Choroid plexus epithelial cell (primary cell): ENCODE measurements around the gene IKZF3.

Experiments
- DNase-seq: peaks from one replicate; pipeline ENCODE4 v3.0.0-alpha.2; 2010; ENCODE audit warnings: low read depth
- H3K4me3 ChIP-seq: 2 replicates; pipeline ENCODE4 v1.5.1; 2011; ENCODE audit warnings: low read depth, mild to moderate bottlenecking, control low read depth, low read length, moderate library complexity
- TF ChIP-seq, protein P1 (sequence below): conservative IDR thresholded peaks from 2 replicates; pipeline ENCODE4 v1.5.1; 2011; ENCODE audit warnings: low read depth, mild to moderate bottlenecking, control low read depth, inconsistent platforms, low read length, moderate library complexity

Gene IKZF3

DNA sequence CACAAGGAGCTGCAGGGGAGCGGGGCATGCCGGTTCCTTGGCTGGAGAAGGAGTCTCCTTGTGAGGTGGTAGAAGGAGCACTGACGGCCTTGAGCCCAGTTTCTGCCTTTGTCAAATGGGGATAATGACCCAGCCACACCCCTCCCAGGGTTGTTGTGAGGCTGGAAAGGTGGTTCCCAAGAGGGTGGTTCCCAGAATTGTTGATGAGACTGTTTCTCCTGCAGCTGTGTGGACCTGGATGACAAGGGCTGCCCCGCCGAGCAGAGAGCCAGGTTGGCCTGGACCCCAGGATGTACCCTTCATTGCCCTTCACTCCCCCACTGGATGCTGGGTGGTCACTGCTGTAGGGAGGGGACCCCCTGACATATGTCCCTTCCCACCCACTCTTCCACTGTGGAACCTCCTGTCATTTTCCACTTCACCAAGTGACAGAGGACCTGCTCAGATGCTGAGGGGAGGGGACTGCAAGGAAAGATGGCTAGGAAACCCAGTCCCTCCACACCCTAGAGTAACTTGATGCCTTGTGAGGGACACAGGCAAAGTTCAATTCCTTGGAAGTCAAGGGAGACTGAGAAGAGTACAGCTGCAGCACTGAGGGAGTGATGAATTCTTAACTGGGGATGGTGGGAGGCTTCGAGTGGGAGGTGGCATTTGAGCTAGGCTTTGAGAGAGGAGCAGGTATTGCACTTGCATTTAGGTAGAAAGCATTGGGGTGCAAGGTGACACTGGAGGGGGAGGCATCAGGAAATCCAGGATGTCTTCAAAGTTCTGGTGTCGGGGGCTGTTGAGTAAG, 144.4 kb downstream of the IKZF3 start:
- no peak for DNase-seq
- TF ChIP-seq, protein P1, sequence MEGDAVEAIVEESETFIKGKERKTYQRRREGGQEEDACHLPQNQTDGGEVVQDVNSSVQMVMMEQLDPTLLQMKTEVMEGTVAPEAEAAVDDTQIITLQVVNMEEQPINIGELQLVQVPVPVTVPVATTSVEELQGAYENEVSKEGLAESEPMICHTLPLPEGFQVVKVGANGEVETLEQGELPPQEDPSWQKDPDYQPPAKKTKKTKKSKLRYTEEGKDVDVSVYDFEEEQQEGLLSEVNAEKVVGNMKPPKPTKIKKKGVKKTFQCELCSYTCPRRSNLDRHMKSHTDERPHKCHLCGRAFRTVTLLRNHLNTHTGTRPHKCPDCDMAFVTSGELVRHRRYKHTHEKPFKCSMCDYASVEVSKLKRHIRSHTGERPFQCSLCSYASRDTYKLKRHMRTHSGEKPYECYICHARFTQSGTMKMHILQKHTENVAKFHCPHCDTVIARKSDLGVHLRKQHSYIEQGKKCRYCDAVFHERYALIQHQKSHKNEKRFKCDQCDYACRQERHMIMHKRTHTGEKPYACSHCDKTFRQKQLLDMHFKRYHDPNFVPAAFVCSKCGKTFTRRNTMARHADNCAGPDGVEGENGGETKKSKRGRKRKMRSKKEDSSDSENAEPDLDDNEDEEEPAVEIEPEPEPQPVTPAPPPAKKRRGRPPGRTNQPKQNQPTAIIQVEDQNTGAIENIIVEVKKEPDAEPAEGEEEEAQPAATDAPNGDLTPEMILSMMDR, result no peak
- no peak overlapping the region for H3K4me3 ChIP-seq

DNA sequence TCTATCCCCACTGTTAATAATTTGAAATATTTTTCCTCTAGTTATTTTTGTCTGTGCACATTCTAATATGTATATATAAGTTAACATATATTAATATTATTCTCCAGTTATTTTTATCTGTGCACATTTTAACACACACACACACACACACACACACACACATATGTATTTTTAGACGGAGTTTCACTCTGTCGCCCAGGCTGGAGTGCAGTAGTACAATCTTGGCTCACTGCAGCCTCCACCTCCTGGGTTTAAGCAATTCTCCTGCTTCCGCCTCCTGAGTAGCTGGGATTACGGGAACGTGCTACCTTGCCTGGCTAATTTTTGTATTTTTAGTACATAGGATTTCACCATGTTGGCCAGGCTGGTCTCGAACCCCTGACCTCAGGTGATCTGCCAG, 146.5 kb downstream of the IKZF3 start:
- TF ChIP-seq, protein P1, result no peak
- H3K4me3 ChIP-seq, result no peak overlapping the region
- no peak for DNase-seq

DNA sequence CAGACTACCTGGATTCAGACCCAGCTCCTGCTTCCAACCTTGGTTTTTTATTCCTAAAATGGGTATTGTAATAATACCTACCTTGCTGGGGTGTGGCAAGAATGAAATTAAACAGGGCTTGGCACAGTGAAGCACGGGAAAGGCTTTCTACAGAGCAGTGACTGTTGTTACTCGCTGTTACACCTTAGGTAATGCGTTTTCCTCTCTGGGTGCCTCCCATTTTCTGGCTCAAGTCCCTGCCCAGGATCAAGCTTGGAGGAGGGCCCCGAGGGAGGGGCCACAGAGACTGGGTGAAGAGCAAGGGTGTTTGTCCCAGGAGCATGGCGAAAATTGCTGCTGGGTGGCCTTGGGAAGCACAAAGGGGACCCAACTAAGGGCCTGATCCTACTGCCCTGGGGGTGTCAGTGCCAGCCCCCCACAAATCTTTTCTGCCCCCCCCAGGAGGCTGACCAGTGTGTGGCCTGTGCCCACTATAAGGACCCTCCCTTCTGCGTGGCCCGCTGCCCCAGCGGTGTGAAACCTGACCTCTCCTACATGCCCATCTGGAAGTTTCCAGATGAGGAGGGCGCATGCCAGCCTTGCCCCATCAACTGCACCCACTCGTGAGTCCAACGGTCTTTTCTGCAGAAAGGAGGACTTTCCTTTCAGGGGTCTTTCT, 147.1 kb downstream of the IKZF3 start:
- no peak overlapping the region for H3K4me3 ChIP-seq
- no peak for DNase-seq

DNA sequence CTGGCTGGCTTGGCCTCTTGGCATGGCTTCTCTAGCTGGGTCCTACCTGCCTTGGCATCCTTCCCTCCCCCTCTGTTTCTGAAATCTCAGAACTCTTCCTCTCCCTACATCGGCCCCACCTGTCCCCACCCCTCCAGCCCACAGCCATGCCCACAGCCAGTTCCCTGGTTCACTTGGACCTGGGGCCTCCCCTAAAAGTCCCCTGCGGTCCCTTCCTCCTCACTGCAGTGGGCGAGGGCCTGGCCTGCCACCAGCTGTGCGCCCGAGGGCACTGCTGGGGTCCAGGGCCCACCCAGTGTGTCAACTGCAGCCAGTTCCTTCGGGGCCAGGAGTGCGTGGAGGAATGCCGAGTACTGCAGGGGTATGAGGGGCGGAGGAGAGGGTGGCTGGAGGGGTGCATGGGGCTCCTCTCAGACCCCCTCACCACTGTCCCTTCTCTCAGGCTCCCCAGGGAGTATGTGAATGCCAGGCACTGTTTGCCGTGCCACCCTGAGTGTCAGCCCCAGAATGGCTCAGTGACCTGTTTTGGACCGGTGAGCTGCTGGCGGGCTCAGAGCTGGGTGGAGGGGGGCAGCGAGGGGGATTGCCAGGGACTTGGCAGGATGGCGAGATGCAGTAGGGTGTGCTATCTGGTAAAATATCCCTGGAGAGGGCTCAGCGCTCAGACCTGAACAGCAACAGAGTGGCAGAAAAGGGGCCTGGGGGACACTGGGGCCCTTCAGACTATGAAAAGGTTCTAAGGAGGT, 147.9 kb downstream of the IKZF3 start:
- H3K4me3 ChIP-seq, result no peak overlapping the region

More for the DNA sequence above, 147.1 kb downstream of the IKZF3 start:
- TF ChIP-seq, protein P1, result no peak

DNA sequence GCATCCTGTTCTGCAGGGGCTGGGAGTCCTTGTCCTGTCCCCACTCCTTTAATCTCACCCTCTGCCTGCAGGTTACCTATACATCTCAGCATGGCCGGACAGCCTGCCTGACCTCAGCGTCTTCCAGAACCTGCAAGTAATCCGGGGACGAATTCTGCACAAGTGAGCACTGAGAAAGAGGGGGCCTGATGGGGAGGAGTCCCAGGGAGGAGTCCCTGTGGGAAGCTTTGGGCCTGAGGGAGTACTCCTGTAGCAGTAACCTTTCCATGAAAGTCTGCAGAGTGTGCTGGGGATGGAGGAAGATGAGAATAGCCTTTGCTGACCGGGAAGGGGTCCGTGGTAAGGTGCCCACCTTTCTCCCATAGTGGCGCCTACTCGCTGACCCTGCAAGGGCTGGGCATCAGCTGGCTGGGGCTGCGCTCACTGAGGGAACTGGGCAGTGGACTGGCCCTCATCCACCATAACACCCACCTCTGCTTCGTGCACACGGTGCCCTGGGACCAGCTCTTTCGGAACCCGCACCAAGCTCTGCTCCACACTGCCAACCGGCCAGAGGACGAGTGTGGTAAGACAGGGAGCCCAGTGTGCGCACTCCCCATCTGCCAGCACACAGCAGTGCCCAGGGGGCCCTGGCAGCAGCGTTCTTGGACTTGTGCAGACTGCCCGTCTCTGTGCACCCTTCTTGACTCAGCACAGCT, 148.6 kb downstream of the IKZF3 start:
- TF ChIP-seq, protein P1, result no peak
- no peak overlapping the region for H3K4me3 ChIP-seq

More for the DNA sequence above, 147.9 kb downstream of the IKZF3 start:
- DNase-seq, result no peak
- TF ChIP-seq, protein P1, result no peak

DNA sequence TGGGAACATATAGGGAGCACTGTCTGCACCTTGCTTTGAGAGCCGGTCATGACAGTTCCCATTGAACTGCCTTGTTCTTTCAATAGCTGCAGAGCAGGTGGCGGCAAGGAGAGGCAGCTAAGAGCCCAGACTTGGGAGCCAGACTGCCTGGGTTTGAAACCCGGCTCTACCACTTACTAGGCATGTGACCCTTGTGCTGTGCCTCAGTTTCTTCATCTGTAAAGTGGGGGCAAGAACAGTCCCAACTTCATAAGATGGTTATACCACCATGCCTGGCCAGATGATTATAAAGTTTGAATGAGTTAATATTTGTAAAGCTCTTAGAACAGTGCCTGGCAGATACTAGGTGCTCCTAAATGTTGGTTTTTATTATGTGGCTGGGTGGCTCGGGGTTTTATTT, 149.9 kb downstream of the IKZF3 start:
- TF ChIP-seq, protein P1, result no peak

More for the DNA sequence above, 148.6 kb downstream of the IKZF3 start:
- no peak for DNase-seq

More for the DNA sequence above, 149.9 kb downstream of the IKZF3 start:
- no peak for DNase-seq
- no peak overlapping the region for H3K4me3 ChIP-seq
